ENCODE results near the gene BAD.

DNA sequence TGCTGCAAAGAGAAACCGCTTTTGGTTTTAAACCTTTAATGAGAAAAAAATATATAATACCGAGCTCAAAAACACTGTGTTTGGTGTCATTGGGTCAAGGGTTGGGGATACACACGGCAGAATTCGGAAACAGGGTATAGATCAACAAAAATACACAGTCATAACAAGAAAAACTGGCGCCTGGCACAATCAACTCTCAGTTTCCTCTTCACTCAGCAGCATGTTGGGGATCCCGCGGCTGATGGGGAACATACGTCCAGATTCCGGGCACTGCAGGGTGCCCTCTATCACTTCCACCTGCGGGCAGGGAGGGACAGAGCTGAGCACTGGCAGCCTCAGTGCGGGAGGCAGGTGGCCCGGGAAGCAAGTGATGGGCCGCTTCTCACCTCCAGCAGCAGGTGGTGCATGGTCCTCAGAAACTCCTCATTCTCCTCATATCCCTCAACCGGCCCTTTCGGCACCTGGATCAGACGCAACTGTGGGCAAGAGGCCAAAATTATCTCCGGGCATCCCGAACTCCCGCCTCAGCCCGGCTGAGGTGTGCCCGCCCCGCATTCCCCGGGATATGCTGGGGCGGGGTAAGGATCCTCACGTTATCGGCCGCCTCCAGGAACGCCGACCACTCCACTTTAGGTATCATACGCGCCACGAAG lies 32.3 kb upstream of the BAD start:
- TF ChIP-seq, protein P1, sequence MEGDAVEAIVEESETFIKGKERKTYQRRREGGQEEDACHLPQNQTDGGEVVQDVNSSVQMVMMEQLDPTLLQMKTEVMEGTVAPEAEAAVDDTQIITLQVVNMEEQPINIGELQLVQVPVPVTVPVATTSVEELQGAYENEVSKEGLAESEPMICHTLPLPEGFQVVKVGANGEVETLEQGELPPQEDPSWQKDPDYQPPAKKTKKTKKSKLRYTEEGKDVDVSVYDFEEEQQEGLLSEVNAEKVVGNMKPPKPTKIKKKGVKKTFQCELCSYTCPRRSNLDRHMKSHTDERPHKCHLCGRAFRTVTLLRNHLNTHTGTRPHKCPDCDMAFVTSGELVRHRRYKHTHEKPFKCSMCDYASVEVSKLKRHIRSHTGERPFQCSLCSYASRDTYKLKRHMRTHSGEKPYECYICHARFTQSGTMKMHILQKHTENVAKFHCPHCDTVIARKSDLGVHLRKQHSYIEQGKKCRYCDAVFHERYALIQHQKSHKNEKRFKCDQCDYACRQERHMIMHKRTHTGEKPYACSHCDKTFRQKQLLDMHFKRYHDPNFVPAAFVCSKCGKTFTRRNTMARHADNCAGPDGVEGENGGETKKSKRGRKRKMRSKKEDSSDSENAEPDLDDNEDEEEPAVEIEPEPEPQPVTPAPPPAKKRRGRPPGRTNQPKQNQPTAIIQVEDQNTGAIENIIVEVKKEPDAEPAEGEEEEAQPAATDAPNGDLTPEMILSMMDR (IDR thresholded peaks at IDR 0.05; ENCODE audit: poor library complexity), result peak; percentile 26
- TF ChIP-seq EZH2 (IDR thresholded peaks at IDR 0.05; ENCODE audit: borderline replicate concordance), result no peak

All from hepatocyte (in vitro differentiated cells).